ENCODE measurements around the gene BRD9.
"Not testable (repeated sequence)": the region's sequence is repeated elsewhere in the genome, so short reads cannot be mapped to it uniquely, and the experiment has no call there.

Gene BRD9

GRCh38 chr5:922436-923280 lies 30.1 kb upstream of the BRD9 start:
- no peak for DNase-seq (ENCODE audit: low read depth)

GRCh38 chr5:921456-922435 lies 29.1 kb upstream of the BRD9 start:
- DNase-seq (ENCODE audit: low read depth): no peak

DNA sequence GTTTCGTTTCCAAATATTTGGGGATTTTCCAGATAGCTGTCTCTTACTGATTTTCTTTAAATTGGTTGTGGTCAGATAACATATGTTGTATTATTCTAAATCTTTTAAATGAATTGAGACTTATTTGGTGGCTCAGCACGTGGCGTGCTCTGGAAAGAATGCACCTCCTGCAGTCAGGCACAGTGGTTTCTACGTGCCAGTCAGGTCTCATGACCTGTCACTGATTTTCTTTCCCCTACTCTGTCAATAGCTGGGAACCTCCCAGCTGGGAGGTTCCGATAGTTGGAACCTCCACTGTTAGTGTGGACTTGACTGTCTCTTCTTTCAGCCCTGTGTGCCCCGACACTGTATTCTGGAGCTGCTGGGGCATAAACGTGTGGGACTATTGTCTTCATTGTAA lies 27.7 kb upstream of the BRD9 start:
- no peak for DNase-seq (ENCODE audit: low read depth)

DNA sequence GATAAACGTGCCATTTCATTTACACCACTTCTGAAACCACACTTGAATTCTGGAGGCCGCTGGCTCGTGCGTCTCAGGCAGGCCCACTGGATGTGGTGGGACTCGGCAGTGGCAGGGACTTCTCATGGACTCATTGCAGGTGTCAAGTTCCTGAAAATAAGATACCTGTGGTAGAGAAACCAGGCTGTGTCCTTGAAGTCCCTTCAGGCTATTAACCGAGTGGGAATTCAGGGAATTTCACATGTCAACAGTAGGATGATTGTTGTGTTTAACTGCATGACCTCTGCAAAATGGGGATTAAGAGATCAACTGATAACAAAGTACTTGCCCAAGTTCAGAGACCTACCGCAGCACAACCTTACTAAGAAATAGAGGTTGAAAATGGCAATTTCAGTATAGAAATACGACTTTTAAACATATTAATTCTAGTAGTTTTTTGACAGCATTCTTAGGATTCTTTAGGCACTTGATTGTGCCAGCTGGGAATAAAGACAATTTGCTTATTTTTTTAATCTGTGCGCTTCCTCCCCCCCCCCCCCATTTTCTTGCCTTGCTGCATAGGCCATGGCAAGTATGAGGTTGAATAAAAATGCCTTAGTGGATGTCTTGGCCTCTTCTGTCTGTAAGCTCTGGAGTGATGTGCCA lies 26.9 kb upstream of the BRD9 start:
- no peak for DNase-seq (ENCODE audit: low read depth)

- DNase-seq (ENCODE audit: low read depth): not testable (repeated sequence)
These were observed 26.1 kb upstream of the BRD9 start for GRCh38 chr5:918717-919116.

DNA sequence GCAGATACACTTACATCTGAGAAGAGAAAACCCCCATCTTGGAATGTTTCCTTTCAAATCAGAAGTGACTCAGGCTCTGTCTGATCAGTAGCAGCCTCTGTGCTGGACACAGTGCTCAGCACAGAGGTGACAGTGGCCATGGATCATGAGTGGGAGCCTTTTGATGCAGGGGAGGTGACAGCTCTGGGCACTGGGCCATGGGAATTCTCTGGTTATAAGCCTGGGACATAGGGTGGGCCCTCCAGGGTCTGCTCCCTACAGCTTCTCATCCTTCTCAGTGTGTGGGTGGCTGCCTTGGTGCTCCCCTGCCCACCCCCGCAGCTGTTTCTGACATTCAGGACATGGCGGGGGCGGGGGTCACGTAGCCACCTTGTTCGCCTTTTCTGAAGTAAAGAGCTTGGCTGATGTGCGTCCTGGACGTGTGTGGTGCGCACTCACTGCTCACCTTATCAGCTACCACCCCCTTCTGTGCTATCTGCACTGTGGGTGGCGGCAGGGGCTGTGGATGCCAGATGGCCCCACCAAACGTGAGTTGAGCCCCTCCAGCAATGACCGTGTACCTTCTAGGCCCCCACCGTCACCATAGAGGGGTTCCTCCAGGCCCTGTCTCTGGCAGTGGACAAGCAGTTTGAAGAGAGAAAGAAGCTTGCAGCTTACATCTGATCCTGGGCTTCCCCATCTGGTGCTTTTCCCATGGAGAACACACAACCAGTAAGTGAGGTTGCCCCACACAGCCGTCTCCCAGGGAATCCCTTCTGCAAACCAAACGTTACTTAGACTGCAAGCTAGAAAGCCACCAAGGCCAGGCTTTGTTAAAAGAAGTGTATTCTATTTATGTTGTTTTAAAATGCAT lies 24.1 kb upstream of the BRD9 start:
- DNase-seq (ENCODE audit: low read depth): no peak

GRCh38 chr5:915946-916345 lies 23.3 kb upstream of the BRD9 start:
- no peak for DNase-seq (ENCODE audit: low read depth)

GRCh38 chr5:915346-915745 lies 22.7 kb upstream of the BRD9 start:
- DNase-seq (ENCODE audit: low read depth): not testable (repeated sequence)

DNA sequence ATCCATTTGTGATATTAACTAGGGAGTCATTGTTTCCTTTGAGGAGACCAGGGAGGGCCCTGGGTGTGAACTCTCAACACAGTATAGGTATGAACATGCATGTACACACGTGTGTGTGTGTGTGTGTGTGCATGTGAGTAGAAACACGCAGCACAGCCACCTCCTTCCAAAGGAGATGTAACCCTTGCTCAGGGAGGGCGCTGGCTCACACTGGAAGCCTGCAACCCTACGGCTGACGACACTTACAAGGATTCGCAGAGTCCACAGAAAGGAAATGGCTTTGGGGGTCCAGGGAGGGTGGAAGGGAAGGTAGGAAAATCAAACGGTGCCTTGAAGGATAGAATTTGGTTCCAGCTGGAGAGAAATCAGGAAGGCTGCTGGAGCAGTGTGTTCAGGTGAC lies 22.0 kb upstream of the BRD9 start:
- DNase-seq (ENCODE audit: low read depth): no peak

DNA sequence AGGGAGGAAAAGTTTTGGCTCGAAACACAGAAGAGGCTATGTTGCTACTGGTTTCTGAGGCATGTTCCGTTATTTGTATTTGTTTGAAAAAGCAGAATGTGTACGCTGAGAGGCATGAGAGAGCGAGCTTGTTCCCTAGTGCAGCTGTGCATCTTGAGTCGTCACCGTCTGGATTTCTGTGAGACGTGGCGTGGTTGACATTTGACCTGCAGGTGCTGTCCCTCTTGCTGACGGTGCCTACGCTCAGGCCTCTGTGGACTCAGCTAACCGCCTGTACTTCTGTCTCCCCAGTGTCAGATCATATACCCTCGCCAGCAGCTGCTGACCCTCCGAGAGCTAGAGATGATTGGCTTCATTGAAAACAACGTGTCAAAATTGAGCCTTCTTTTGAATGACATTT lies 21.6 kb upstream of the BRD9 start:
- no peak for DNase-seq (ENCODE audit: low read depth)

GRCh38 chr5:912280-913091 lies 19.9 kb upstream of the BRD9 start:
- peak; percentile 36 for DNase-seq (ENCODE audit: low read depth)

DNA sequence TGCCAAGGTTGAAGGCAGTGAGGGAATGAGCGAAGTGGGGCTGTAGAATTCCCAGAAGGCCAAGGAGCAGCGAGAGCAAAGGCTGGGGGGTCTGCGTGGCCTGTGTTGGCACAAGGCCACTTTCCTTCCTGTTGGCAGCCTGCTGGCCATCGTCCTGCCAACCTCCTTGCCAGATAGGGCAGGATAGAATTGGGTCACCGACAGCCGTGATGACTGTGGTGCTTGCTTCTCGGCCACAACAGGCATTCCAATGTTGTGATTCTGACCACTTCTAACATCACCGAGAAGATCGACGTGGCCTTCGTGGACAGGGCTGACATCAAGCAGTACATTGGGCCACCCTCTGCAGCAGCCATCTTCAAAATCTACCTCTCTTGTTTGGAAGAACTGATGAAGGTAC lies 19.0 kb upstream of the BRD9 start:
- no peak for DNase-seq (ENCODE audit: low read depth)

- no peak for DNase-seq (ENCODE audit: low read depth)
These were observed 18.2 kb upstream of the BRD9 start for GRCh38 chr5:910769-911160.

DNA sequence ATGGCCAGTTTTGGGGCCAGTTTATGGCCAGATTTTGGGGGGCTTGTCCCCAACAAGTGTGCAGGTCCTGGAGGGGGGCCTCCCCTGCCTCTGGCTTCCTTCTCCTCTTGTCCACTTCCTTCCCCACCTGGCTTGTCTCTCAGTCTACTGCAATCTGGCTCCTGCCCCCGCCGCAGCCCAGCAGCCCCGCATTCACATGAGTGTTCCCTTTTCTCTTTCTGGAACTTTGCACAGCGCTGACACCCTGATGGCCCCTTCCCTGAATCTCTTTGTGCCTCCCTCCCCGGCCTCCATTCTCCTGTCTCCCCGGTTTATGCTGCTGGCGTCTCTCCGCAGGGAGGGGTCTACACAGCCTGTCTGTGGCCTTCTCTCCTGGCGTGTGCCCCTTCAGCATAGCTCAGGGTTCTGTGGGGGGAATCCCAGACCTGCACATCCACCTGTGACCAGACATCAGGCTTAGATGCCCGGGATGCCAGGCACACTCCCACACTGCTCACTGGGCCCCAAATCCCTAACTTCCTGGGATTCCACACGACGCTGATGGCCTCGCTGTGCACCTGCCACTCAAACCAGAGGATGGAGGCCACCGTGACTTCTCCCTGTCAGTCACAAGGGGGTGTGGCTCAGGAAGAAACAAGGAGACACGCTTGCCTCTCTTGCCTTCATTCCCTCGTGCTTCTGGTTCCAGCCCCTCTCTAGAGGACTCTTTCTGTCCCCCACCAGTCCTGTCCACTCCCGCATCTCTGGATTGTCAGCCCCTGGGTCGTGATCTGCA lies 17.6 kb upstream of the BRD9 start:
- DNase-seq (ENCODE audit: low read depth): no peak

DNA sequence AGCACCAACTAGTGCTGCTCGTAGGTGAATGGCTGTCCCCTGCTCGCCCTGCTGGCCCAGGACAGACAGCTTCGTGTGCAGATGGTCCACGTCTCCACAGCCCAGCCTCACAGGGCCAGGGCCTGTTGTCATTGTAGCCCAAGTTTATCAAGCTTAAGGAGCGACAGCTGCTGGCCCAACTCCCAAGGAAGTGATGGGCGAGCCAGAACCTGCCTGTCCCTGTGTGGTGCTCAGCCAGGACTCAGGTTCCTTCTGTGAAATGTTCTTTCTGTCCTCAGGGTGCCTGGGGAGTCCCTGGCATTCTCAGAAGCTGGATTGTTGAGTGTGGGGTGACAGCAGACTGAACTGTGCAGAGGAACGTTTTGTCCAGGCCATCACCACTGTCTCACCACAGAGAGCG lies 16.5 kb upstream of the BRD9 start:
- no peak for DNase-seq (ENCODE audit: low read depth)

DNA sequence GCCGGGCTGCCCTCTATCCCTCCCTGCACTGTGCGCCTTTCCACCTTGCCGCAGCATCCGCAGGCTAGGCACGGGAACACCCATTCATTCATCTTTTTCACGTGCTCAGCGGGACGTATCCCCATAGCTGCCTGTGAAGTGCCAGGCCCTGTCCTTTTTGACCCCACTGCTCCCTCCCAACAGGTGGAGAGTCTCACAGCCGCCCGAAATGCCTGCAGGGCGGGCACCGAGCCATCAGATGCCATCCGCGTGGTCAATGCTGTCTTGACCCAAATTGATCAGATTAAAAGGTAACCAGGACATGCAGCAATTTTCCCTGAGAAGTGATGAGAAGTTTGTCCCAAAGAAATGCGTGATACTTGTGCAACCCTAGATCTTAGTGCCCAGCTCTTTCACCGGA lies 15.6 kb upstream of the BRD9 start:
- no peak for DNase-seq (ENCODE audit: low read depth)

- no peak for DNase-seq (ENCODE audit: low read depth)
These were observed 14.8 kb upstream of the BRD9 start for GRCh38 chr5:907366-907910.

DNA sequence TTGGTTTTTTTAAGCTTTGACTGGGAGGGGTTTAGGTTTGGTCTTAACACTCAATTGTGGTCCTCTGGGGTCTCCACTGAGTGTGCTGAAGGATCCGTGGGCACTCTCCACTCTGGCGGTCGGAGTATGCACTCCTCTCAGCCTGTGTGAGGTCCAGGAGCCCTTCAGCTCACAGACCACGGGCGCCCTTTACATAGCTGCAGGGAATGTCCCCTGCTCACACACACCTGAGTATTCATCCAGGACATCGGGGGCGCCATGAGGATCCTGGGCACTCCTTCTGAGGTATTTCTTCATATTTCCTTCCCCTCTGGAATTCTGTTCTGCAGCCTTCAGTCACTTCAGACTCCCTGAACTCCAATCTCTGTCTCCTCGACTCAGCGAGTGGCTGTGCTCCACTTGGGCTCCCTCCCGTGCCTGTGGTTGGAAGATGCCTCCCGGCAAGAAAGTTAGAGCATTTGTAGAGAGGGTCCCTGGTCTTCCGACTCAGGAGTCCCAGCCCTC lies 12.6 kb upstream of the BRD9 start:
- no peak for DNase-seq (ENCODE audit: low read depth)

GRCh38 chr5:903756-904096 lies 11.1 kb upstream of the BRD9 start:
- DNase-seq (ENCODE audit: low read depth): no peak
